Sigmoid colon (tissue), 4 donors: ENCODE data around the gene CPS1.

Source experiments
- CTCF ChIP-seq, 4 experiments: fragments of 450-650 bp in 3 of 4; fragments of 200-600 bp in 1 of 4; IDR thresholded peaks; one replicate each; pipeline ENCODE4 v1.5.1; 2016 to 2019; ENCODE audit warnings: antibody characterized with exemption in 4 of 4, mild to moderate bottlenecking in 3 of 4, moderate library complexity in 2 of 4
- EP300 ChIP-seq, 4 donors: sonication (generic); formaldehyde crosslinking; IDR thresholded peaks; one replicate each; pipeline ENCODE4 v1.6.1; 2017; ENCODE audit warnings: antibody characterized with exemption in 4 of 4
- POLR2A ChIP-seq, 2 donors: fragments of 450-650 bp; IDR thresholded peaks; one replicate each; pipeline ENCODE4 v1.6.1; 2016; ENCODE audit warnings: antibody characterized with exemption in 2 of 2, mild to moderate bottlenecking in 2 of 2, moderate library complexity in 2 of 2
- POLR2AphosphoS5 ChIP-seq, 4 donors: sonication (generic); formaldehyde crosslinking; IDR thresholded peaks; one replicate each; pipeline ENCODE4 v1.6.1; 2017; ENCODE audit warnings: antibody characterized with exemption in 4 of 4

GRCh38 chr2:210540900-210541289, 15.5 kb upstream of the CPS1 start:
- no peak for TF ChIP-seq CTCF (IDR thresholded peaks at IDR 0.05)
- TF ChIP-seq POLR2A (IDR thresholded peaks at IDR 0.05), result no peak
- no peak for TF ChIP-seq EP300 (IDR thresholded peaks at IDR 0.05)
- no peak for TF ChIP-seq POLR2AphosphoS5 (IDR thresholded peaks at IDR 0.05)
